ENCODE results near the gene PPP1R36. TPM values are rescaled to one million over a fixed set of nuclear protein-coding genes. Genes with fewer than 3 reads are reported as not detected.

The PPP1R36 gene
- total RNA-seq, 1 experiment from 2014 or later, result 0.50 TPM

DNA sequence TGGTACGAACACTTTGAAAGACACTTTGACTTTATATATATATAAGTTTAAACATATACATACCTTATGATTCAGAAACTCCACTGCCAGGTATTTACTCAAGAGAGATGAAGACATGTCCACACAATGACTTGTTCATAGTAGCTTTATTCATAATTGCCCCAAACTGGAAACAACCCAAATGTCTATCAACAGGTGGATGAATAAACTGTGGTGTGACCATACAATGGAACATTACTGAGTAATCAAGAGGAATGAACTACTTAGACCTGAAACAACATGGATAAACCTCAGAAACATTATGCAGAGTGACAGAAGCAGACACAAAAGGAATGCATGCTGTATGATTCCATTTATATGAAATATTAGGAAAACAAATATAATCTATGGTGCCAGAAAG, 71.1 kb downstream of the PPP1R36 start:
- Mint-ChIP-seq H3K4me1 (peaks cover 9% of the 10 kb centered on the region in 2 experiments), H3K4me3 (no peak overlapping the region), H3K27ac (no peak overlapping the region), H3K27me3 (ENCODE audit: low read depth) (peaks cover 2% of the 10 kb centered on the region; the same call in 1 of the 2 replicates), H3K36me3 (ENCODE audit: insufficient read depth in 1 of 3, low read depth in 3 of 3) (no peaks in the 10 kb centered on the region), H3K9me3 (no peaks in the 10 kb centered on the region)
- H3K4me2 ChIP-seq (ENCODE audit: insufficient read depth, insufficient read length, low read length), result no peak overlapping the region
- H3K23me2 ChIP-seq (ENCODE audit: insufficient read length, low read depth, low read length, poor library complexity, severe bottlenecking), result no peaks in the 10 kb centered on the region
- no peaks in the 10 kb centered on the region for H3K79me1 ChIP-seq (ENCODE audit: insufficient read depth, low read depth, low read length, poor library complexity, severe bottlenecking)
- H3K4me1 ChIP-seq (ENCODE audit: insufficient read depth, low read length), result no peaks in the 10 kb centered on the region; the same call in 1 of the 2 replicates
- H3K79me2 ChIP-seq (ENCODE audit: insufficient read depth, low read length), result no peaks in the 10 kb centered on the region
- no peak overlapping the region for H2AFZ ChIP-seq (ENCODE audit: low read length)
- H2BK15ac ChIP-seq (ENCODE audit: low read depth, low read length), result no peak overlapping the region
- H3K4ac ChIP-seq (ENCODE audit: low read depth, low read length), result no peak overlapping the region
- no peak overlapping the region for H3T11ph ChIP-seq (ENCODE audit: low read length)
- TF ChIP-seq, protein P1, sequence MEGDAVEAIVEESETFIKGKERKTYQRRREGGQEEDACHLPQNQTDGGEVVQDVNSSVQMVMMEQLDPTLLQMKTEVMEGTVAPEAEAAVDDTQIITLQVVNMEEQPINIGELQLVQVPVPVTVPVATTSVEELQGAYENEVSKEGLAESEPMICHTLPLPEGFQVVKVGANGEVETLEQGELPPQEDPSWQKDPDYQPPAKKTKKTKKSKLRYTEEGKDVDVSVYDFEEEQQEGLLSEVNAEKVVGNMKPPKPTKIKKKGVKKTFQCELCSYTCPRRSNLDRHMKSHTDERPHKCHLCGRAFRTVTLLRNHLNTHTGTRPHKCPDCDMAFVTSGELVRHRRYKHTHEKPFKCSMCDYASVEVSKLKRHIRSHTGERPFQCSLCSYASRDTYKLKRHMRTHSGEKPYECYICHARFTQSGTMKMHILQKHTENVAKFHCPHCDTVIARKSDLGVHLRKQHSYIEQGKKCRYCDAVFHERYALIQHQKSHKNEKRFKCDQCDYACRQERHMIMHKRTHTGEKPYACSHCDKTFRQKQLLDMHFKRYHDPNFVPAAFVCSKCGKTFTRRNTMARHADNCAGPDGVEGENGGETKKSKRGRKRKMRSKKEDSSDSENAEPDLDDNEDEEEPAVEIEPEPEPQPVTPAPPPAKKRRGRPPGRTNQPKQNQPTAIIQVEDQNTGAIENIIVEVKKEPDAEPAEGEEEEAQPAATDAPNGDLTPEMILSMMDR (conservative IDR thresholded peaks at IDR 0.05), result no peak
- no peak overlapping the region for H4K91ac ChIP-seq (ENCODE audit: insufficient read length, low read depth, low read length)
- H3K9ac ChIP-seq (ENCODE audit: extremely low read depth, insufficient read length, low read length), result no peak overlapping the region
- no peak overlapping the region for H2BK12ac ChIP-seq (ENCODE audit: insufficient read length, low read depth, low read length)
- no peak overlapping the region for H3K56ac ChIP-seq (ENCODE audit: insufficient read length, low read depth, low read length)
- H3K9me3 ChIP-seq (ENCODE audit: control insufficient read depth, low read depth, low read length), result no peaks in the 10 kb centered on the region
- no peak overlapping the region for H2BK5ac ChIP-seq (ENCODE audit: insufficient read length, low read length)
- no peak overlapping the region for H2AK5ac ChIP-seq (ENCODE audit: insufficient read length, low read length)
- no peak overlapping the region for H2BK20ac ChIP-seq (ENCODE audit: low read depth, low read length, poor library complexity, severe bottlenecking)
- no peak overlapping the region for H3K23ac ChIP-seq (ENCODE audit: insufficient read length, low read depth, low read length)
- no CpG with 5 or more reads among the region's 1 CpG for whole genome bisulfite sequencing (ENCODE audit: extremely low coverage, insufficient read length, low lambda C conversion rate)
- H3K14ac ChIP-seq (ENCODE audit: insufficient read depth, low read length), result no peak overlapping the region
- no peak for DNase-seq
- no peak overlapping the region for H4K5ac ChIP-seq (ENCODE audit: insufficient read length, low read depth, low read length)
- H3K27me3 ChIP-seq (ENCODE audit: insufficient read depth, low read length), result no peaks in the 10 kb centered on the region
- no peak overlapping the region for H4K8ac ChIP-seq (replicated peaks; ENCODE audit: insufficient read length, low read depth, low read length)
- no peak overlapping the region for H3K18ac ChIP-seq (ENCODE audit: insufficient read length, low read depth, low read length)
- no peak overlapping the region for H3K27ac ChIP-seq (ENCODE audit: insufficient read length, low read depth, low read length)
- no peak overlapping the region for H2BK120ac ChIP-seq (ENCODE audit: low read depth, low read length, poor library complexity, severe bottlenecking)
- no peaks in the 10 kb centered on the region for H4K20me1 ChIP-seq (ENCODE audit: control insufficient read depth, insufficient read depth, insufficient read length)

Data from H9 (cell line).